OCI-LY1 (cell line): ENCODE data around the gene ARIH2.
A peak's percentile ranks its signal among the peaks of the same experiment; 100 is the strongest.

Experiments used
- H2AFZ ChIP-seq: fragments of 200-600 bp; sonication (generic), shearing (Covaris generic); 2 replicates; pipeline ENCODE4 v1.6.0; 2014; ENCODE audit warnings: antibody characterized with exemption, mild to moderate bottlenecking, low read length
- H3F3A ChIP-seq: fragments of 200-600 bp; sonication (generic), shearing (Covaris generic); 2 replicates; pipeline ENCODE4 v1.6.0; 2014; ENCODE audit warnings: mild to moderate bottlenecking, antibody characterized with exemption, low read length, moderate library complexity; ENCODE audit not compliant: insufficient read depth
- H3K27ac ChIP-seq: fragments of 200-600 bp; sonication (generic); 2 replicates; pipeline ENCODE4 v1.5.1; 2014; ENCODE audit warnings: low read length, mixed run types, mild to moderate bottlenecking, low read depth; ENCODE audit not compliant: poor library complexity, severe bottlenecking
- H3K27me3 ChIP-seq: fragments of 200-600 bp; sonication (generic); 2 replicates; pipeline ENCODE4 v1.6.0; 2014; ENCODE audit warnings: antibody characterized with exemption, mild to moderate bottlenecking, low read length, moderate library complexity; ENCODE audit not compliant: insufficient read depth
- H3K36me3 ChIP-seq: fragments of 200-600 bp; sonication (generic); 2 replicates; pipeline ENCODE4 v1.6.1; 2014; ENCODE audit warnings: mild to moderate bottlenecking, antibody characterized with exemption, low read length, moderate library complexity, mixed read lengths; ENCODE audit not compliant: insufficient read depth
- H3K4me1 ChIP-seq: fragments of 200-600 bp; sonication (generic); 2 replicates; pipeline ENCODE4 v1.5.1; 2014; ENCODE audit warnings: mild to moderate bottlenecking, low read length, moderate library complexity; ENCODE audit not compliant: insufficient read depth, severe bottlenecking
- H3K4me2 ChIP-seq: fragments of 200-600 bp; sonication (generic), shearing (Covaris generic); 2 replicates; pipeline ENCODE4 v1.6.1; 2014; ENCODE audit warnings: low read length
- H3K4me3 ChIP-seq: fragments of 200-600 bp; sonication (generic); 2 replicates; pipeline ENCODE4 v1.5.1; 2014; ENCODE audit warnings: low read length, low read depth, mild to moderate bottlenecking, mixed read lengths; ENCODE audit not compliant: poor library complexity, severe bottlenecking
- H3K79me2 ChIP-seq: fragments of 200-600 bp; shearing (Covaris generic); 2 replicates; pipeline ENCODE4 v1.6.1; 2016; ENCODE audit warnings: mixed run types, low read length, mixed read lengths; ENCODE audit not compliant: insufficient read depth
- H3K9ac ChIP-seq: fragments of 200-600 bp; sonication (generic), shearing (Covaris generic); 2 replicates; pipeline ENCODE4 v1.6.1; 2014; ENCODE audit warnings: mild to moderate bottlenecking, low read length, mixed read lengths
- H3K9me2 ChIP-seq: fragments of 200-600 bp; sonication (generic), shearing (Covaris generic); 2 replicates; pipeline ENCODE4 v1.6.1; 2014; ENCODE audit warnings: low read depth, mild to moderate bottlenecking, low read length, mixed read lengths
- H3K9me3 ChIP-seq: fragments of 200-600 bp; shearing (Covaris generic); 2 replicates; pipeline ENCODE4 v1.6.1; 2014; ENCODE audit warnings: low read length, mixed read lengths
- H4K20me1 ChIP-seq: fragments of 200-600 bp; sonication (generic), shearing (Covaris generic); 2 replicates; pipeline ENCODE4 v1.6.0; 2016; ENCODE audit warnings: mild to moderate bottlenecking, low read length; ENCODE audit not compliant: insufficient read depth
- CTCF ChIP-seq: fragments of 200-600 bp; sonication (generic), shearing (Covaris generic); IDR thresholded peaks from 2 replicates; pipeline ENCODE4 v1.5.1; 2017; ENCODE audit warnings: mild to moderate bottlenecking, antibody characterized with exemption, low read length, moderate library complexity, mixed read lengths
- EZH2 ChIP-seq: fragments of 200-600 bp; sonication (generic), shearing (Covaris generic); IDR thresholded peaks from 2 replicates; pipeline ENCODE4 v1.8.0; 2017; ENCODE audit warnings: borderline replicate concordance, mixed run types, mild to moderate bottlenecking, antibody characterized with exemption, low read length, moderate library complexity, mixed read lengths

The ARIH2 gene

GRCh38 chr3:49018707-49019006 is 100.0 kb downstream of the ARIH2 start:
- peak overlapping the region; percentile 96 for H3K27ac ChIP-seq
- H3K9me2 ChIP-seq = no peaks in the 10 kb centered on the region
- peaks cover 37% of the 10 kb centered on the region for H3K4me1 ChIP-seq
- H3K9me3 ChIP-seq = no peaks in the 10 kb centered on the region
- no peak for TF ChIP-seq CTCF
- no peak for TF ChIP-seq EZH2
- H4K20me1 ChIP-seq = no peaks in the 10 kb centered on the region
- H3F3A ChIP-seq = 0 out of 2 replicates have a peak, but pooled peaks cover 8% of the 10 kb centered on the region
- peak overlapping the region; percentile 98 for H3K4me2 ChIP-seq
- peak overlapping the region; percentile 95 for H3K9ac ChIP-seq
- peaks cover 32% of the 10 kb centered on the region for H3K36me3 ChIP-seq
- no peak overlapping the region for H2AFZ ChIP-seq
- H3K27me3 ChIP-seq = no peaks in the 10 kb centered on the region
- peaks cover 13% of the 10 kb centered on the region; the same call in 1 of the 2 replicates for H3K79me2 ChIP-seq
- peak overlapping the region; percentile 95 for H3K4me3 ChIP-seq

- Histone ChIP-seq H3K9me3 (no peaks in the 10 kb centered on the region), H2AFZ (no peak overlapping the region), H3F3A (0 out of 2 replicates have a peak, but pooled peaks cover 8% of the 10 kb centered on the region), H3K79me2 (peaks cover 13% of the 10 kb centered on the region; the same call in 1 of the 2 replicates), H3K4me2 (peak overlapping the region; percentile 98), H3K27me3 (no peaks in the 10 kb centered on the region), H3K9ac (peak overlapping the region; percentile 95), H3K27ac (peak overlapping the region; percentile 96), H4K20me1 (no peaks in the 10 kb centered on the region), H3K36me3 (peaks cover 35% of the 10 kb centered on the region), H3K9me2 (no peaks in the 10 kb centered on the region), H3K4me3 (peak overlapping the region; percentile 95), H3K4me1 (peaks cover 43% of the 10 kb centered on the region)
- TF ChIP-seq CTCF (no peak), EZH2 (no peak)
Measured at GRCh38 chr3:49019941-49020329, 101.3 kb downstream of the ARIH2 start.

GRCh38 chr3:49020330-49021212 is 101.9 kb downstream of the ARIH2 start:
- Histone ChIP-seq H3K36me3 (peaks cover 35% of the 10 kb centered on the region), H3K27ac (peak overlapping the region; percentile 96), H3K27me3 (no peaks in the 10 kb centered on the region), H4K20me1 (no peaks in the 10 kb centered on the region), H3K9me3 (no peaks in the 10 kb centered on the region), H2AFZ (no peak overlapping the region), H3F3A (0 out of 2 replicates have a peak, but pooled peaks cover 8% of the 10 kb centered on the region), H3K9me2 (no peaks in the 10 kb centered on the region), H3K4me1 (peaks cover 50% of the 10 kb centered on the region), H3K9ac (peak overlapping the region; percentile 95), H3K79me2 (peaks cover 13% of the 10 kb centered on the region; the same call in 1 of the 2 replicates), H3K4me3 (peak overlapping the region; percentile 95), H3K4me2 (peak overlapping the region; percentile 98)
- TF ChIP-seq CTCF (peak; percentile 17; the same call in 1 of the 2 replicates), EZH2 (no peak)
